Smooth muscle cell (in vitro differentiated cells): ENCODE data around the gene GCC2. TPM values are rescaled to one million over a fixed set of nuclear protein-coding genes. Genes with fewer than 3 reads are reported as not detected.
"Not testable (repeated sequence)": the region's sequence is repeated elsewhere in the genome, so short reads cannot be mapped to it uniquely, and the experiment has no call there.

Experiments used
- DNase-seq: peaks from one replicate; lab custom pipeline; 2025; ENCODE audit not compliant: unreplicated experiment; lab: John Stamatoyannopoulos, UW
- H2AFZ ChIP-seq: fragments of 200-600 bp; sonication (generic); 2 replicates; pipeline ENCODE4 v1.6.0; 2016; ENCODE audit warnings: antibody characterized with exemption, low read depth, mild to moderate bottlenecking
- H3F3A ChIP-seq: fragments of 200-600 bp; sonication (generic); 2 replicates; pipeline ENCODE4 v1.6.0; 2017; ENCODE audit warnings: antibody characterized with exemption, low read depth
- H3K27ac ChIP-seq: fragments of 200-600 bp; sonication (generic); 2 replicates; pipeline ENCODE4 v1.5.1; 2016; ENCODE audit warnings: low read depth, mild to moderate bottlenecking
- H3K27me3 ChIP-seq: fragments of 200-600 bp; sonication (generic); 2 replicates; pipeline ENCODE4 v1.6.1; 2016; ENCODE audit warnings: low read depth, mild to moderate bottlenecking
- H3K36me3 ChIP-seq: fragments of 200-600 bp; sonication (generic); 2 replicates; pipeline ENCODE4 v1.5.1; 2016; ENCODE audit warnings: low read depth
- H3K4me1 ChIP-seq: fragments of 200-600 bp; sonication (generic); 2 replicates; pipeline ENCODE4 v1.5.1; 2016; ENCODE audit warnings: low read depth
- H3K4me2 ChIP-seq: fragments of 200-600 bp; sonication (generic); 2 replicates; pipeline ENCODE4 v1.6.0; 2016; ENCODE audit warnings: mild to moderate bottlenecking
- H3K4me3 ChIP-seq: fragments of 200-600 bp; sonication (generic); 2 replicates; pipeline ENCODE4 v1.5.1; 2016; ENCODE audit warnings: mild to moderate bottlenecking
- H3K79me2 ChIP-seq: fragments of 200-600 bp; sonication (generic); 2 replicates; pipeline ENCODE4 v1.6.0; 2016; ENCODE audit warnings: low read depth, mild to moderate bottlenecking
- H3K9ac ChIP-seq: fragments of 200-600 bp; sonication (generic); 2 replicates; pipeline ENCODE4 v1.6.0; 2016; ENCODE audit warnings: low read depth
- H3K9me3 ChIP-seq: fragments of 200-600 bp; sonication (generic); replicated peaks from 2 replicates; pipeline ENCODE4 v1.5.1; 2016; ENCODE audit warnings: low read depth
- H4K20me1 ChIP-seq: fragments of 200-600 bp; sonication (generic); 2 replicates; pipeline ENCODE4 v1.6.0; 2016; ENCODE audit warnings: low read depth
- CTCF ChIP-seq: fragments of 200-600 bp; sonication (generic); IDR thresholded peaks from 2 replicates; pipeline ENCODE4 v1.5.1; 2017; ENCODE audit warnings: borderline replicate concordance, mild to moderate bottlenecking, antibody characterized with exemption; ENCODE audit not compliant: insufficient read depth, poor library complexity, severe bottlenecking
- WGBS: methylation state at CpG from one replicate; pipeline ENCODE4 v1.1.7; 2016; ENCODE audit warnings: low lambda C conversion rate; 5-methylcytosine and 5-hydroxymethylcytosine counted together
- polyA plus RNA-seq: library from polyadenylated mRNA; unstranded; fragments of >200 nt; fragmentation: Nextera tagmentation; extraction: Ambion mirVana; gene quantifications from 2 replicates; pipeline ENCODE4 v1.2.1, GENCODE V29; 2016
- small RNA-seq: library from RNA; depleted of rRNA; stranded (forward); fragments of <200 nt; gene quantifications from one replicate; pipeline ENCODE3, GENCODE V24; 2014
- total RNA-seq: library from RNA; depleted of rRNA; stranded (reverse); fragments of >200 nt; gene quantifications from 2 replicates; pipeline ENCODE4 v1.2.3, GENCODE V29; 2014

Gene GCC2
- total and polyA plus RNA-seq, 2 experiments from 2014 or later, result 18.3 to 36.4 TPM

GRCh38 chr2:108553209-108553919 lies 104.4 kb downstream of the GCC2 start:
- Histone ChIP-seq H3K27me3 (no peaks in the 10 kb centered on the region), H3K9ac (no peak overlapping the region), H3F3A (no peaks in the 10 kb centered on the region), H3K79me2 (peaks cover 98% of the 10 kb centered on the region), H2AFZ (no peak overlapping the region), H3K9me3 (no peaks in the 10 kb centered on the region), H4K20me1 (peaks cover 85% of the 10 kb centered on the region), H3K36me3 (no peaks in the 10 kb centered on the region), H3K4me1 (no peaks in the 10 kb centered on the region), H3K4me2 (peak overlapping the region; percentile 24), H3K4me3 (no peak overlapping the region), H3K27ac (peak overlapping the region; percentile 43)
- TF ChIP-seq CTCF, result no peak
- DNase-seq, result no peak
- 63% methylated on average over 7 of the region's 7 CpGs for WGBS

- no peak for TF ChIP-seq CTCF
- WGBS, result 97% methylated on average over 5 of the region's 5 CpGs
- H4K20me1 ChIP-seq, result peaks cover 85% of the 10 kb centered on the region
- H3K9me3 ChIP-seq, result no peaks in the 10 kb centered on the region
- H3K27me3 ChIP-seq, result no peaks in the 10 kb centered on the region
- no peaks in the 10 kb centered on the region for H3F3A ChIP-seq
- DNase-seq, result no peak
- H3K4me3 ChIP-seq, result no peak overlapping the region
- peaks cover under 1% of the 10 kb centered on the region for H3K4me1 ChIP-seq
- H2AFZ ChIP-seq, result no peak overlapping the region
- H3K79me2 ChIP-seq, result peaks cover 98% of the 10 kb centered on the region
- H3K36me3 ChIP-seq, result no peaks in the 10 kb centered on the region
- no peak overlapping the region for H3K27ac ChIP-seq
- H3K4me2 ChIP-seq, result no peak overlapping the region
- H3K9ac ChIP-seq, result no peak overlapping the region
Measured at GRCh38 chr2:108554528-108554927, 105.5 kb downstream of the GCC2 start.

GRCh38 chr2:108555572-108555971 lies 106.6 kb downstream of the GCC2 start:
- H3K4me2 ChIP-seq, result no peak overlapping the region
- H3K9ac ChIP-seq, result no peak overlapping the region
- H3F3A ChIP-seq, result no peaks in the 10 kb centered on the region
- no peaks in the 10 kb centered on the region for H3K27me3 ChIP-seq
- no peaks in the 10 kb centered on the region for H3K9me3 ChIP-seq
- no peak for DNase-seq
- WGBS, result 97% methylated on average over 2 of the region's 2 CpGs
- no peak overlapping the region for H2AFZ ChIP-seq
- no peaks in the 10 kb centered on the region for H3K36me3 ChIP-seq
- TF ChIP-seq CTCF, result no peak
- no peak overlapping the region for H3K27ac ChIP-seq
- H3K79me2 ChIP-seq, result peaks cover 96% of the 10 kb centered on the region
- peaks cover 87% of the 10 kb centered on the region for H4K20me1 ChIP-seq
- H3K4me1 ChIP-seq, result peaks cover 11% of the 10 kb centered on the region
- H3K4me3 ChIP-seq, result no peak overlapping the region

DNA sequence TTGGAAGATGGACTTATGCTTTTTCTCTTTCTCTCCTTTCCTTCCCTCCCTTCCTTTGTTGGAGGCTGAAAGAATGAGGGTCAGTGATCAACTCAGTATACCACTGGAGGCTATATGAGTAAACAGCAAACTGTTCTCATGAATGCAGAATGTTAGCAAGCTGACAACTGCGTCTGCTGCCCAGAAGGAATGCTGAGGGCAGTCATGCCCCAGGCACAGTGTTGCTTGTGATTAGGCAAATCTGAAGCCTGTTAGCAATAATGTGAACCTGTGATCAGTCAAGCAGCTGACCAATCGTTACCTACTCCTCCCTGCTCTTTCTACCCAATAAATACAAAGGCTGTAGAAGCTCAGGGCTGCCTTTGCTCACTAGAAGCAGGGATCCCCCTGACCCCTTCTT lies 107.6 kb downstream of the GCC2 start:
- not testable (repeated sequence) for H3K4me2 ChIP-seq, H2AFZ ChIP-seq, H3K4me3 ChIP-seq, H3K9me3 ChIP-seq, H3K9ac ChIP-seq, H3K27me3 ChIP-seq, DNase-seq, H3K36me3 ChIP-seq, H3F3A ChIP-seq
- peaks cover 92% of the 10 kb centered on the region for H4K20me1 ChIP-seq
- WGBS, result 56% methylated on average over 2 of the region's 2 CpGs
- H3K27ac ChIP-seq, result peak overlapping the region; percentile 60
- H3K79me2 ChIP-seq, result peaks cover 95% of the 10 kb centered on the region
- H3K4me1 ChIP-seq, result peaks cover 18% of the 10 kb centered on the region

Small RNA genes within 50 kb of the gene (small RNA-seq; reads per million reads assigned to genes)
- gene SMIM12P1, result not detected

Other genes starting within 250 kb of the GCC2 start
- not detected in 2 replicates for gene SULT1C3, start 209.2 kb upstream of the GCC2 start, total RNA-seq
- not detected in 2 replicates for gene SULT1C3, start 209.2 kb upstream of the GCC2 start, polyA plus RNA-seq
- not detected in 2 replicates for gene SULT1C2, start 160.3 kb upstream of the GCC2 start, total RNA-seq
- not detected in 2 replicates for gene SULT1C2, start 160.3 kb upstream of the GCC2 start, polyA plus RNA-seq
- gene SULT1C4, start 71.3 kb upstream of the GCC2 start, total RNA-seq, result 3.9 and 9.2 TPM in 2 replicates
- 4.7 and 5.5 TPM in 2 replicates for gene SULT1C4, start 71.3 kb upstream of the GCC2 start, polyA plus RNA-seq
- gene LIMS1, start 85.3 kb downstream of the GCC2 start, total RNA-seq, result 147 and 155 TPM in 2 replicates
- 56.9 and 63.1 TPM in 2 replicates for gene LIMS1, start 85.3 kb downstream of the GCC2 start, polyA plus RNA-seq